CD4-positive, alpha-beta T cell (primary cell): ENCODE data around the gene CXXC5. TPM values are rescaled to one million over a fixed set of nuclear protein-coding genes. Genes with fewer than 3 reads are reported as not detected.

Experiments
- ATAC-seq: fragments of 200-7000 bp; cut with Tn5 transposase; one replicate; pipeline ENCODE4 v1.10.0; 2022; ENCODE audit warnings: mild to moderate bottlenecking; ENCODE audit not compliant: poor library complexity
- CTCF ChIA-PET: fragments of 350-600 bp; sonication (Branson Sonifier 250); formaldehyde crosslinking; loops from one replicate; lab custom pipeline; 2021; ENCODE audit warnings: antibody characterized with exemption, inconsistent platforms; lab: Charles Lee
- POLR2A ChIA-PET: fragments of 350-600 bp; sonication (Branson Sonifier 250); formaldehyde crosslinking; loops from one replicate; lab custom pipeline; 2021; ENCODE audit warnings: antibody characterized with exemption, inconsistent platforms; lab: Charles Lee
- DNase-seq, 14 experiments: peaks; one replicate each; pipeline ENCODE4 v3.0.0-alpha.2; 2013 to 2020; ENCODE audit warnings: mixed read lengths in 2 of 14
- H3K27ac ChIP-seq, 2 donors: one replicate each; pipeline versions ENCODE4 v1.5.1 to v1.7.0; 2013; ENCODE audit warnings: low read length in 2 of 2, low read depth in 1 of 2, mild to moderate bottlenecking in 1 of 2
- H3K27me3 ChIP-seq, 2 experiments: 1 replicate in 1 of 2; 2 replicates in 1 of 2; pipeline versions ENCODE4 v1.6.1 to v1.7.0; 2013; ENCODE audit warnings: low read length in 2 of 2, control low read depth in 1 of 2, mild to moderate bottlenecking in 1 of 2, moderate library complexity in 1 of 2; ENCODE audit not compliant: insufficient read depth in 2 of 2, control insufficient read depth in 1 of 2
- H3K36me3 ChIP-seq: one replicate; pipeline ENCODE4 v1.6.1; 2013; ENCODE audit warnings: low read length, control low read depth; ENCODE audit not compliant: insufficient read depth
- H3K4me1 ChIP-seq: one replicate; pipeline ENCODE4 v1.6.1; 2013; ENCODE audit warnings: low read length, control low read depth; ENCODE audit not compliant: insufficient read depth
- H3K4me3 ChIP-seq: one replicate; pipeline ENCODE4 v1.5.1; 2013; ENCODE audit warnings: mild to moderate bottlenecking, low read length, moderate library complexity
- H3K9me3 ChIP-seq, 2 experiments: 1 replicate in 1 of 2; 2 replicates in 1 of 2; pipeline versions ENCODE4 v1.6.1 to v1.7.0; 2013; ENCODE audit warnings: low read length in 2 of 2, mild to moderate bottlenecking in 2 of 2, control low read depth in 1 of 2, moderate library complexity in 1 of 2; ENCODE audit not compliant: control insufficient read depth in 1 of 2, insufficient read depth in 1 of 2
- H3K27ac Mint-ChIP-seq: one replicate; pipeline ENCODE4 v1.8.0; 2020; ENCODE audit warnings: mixed read lengths
- H3K27me3 Mint-ChIP-seq: one replicate; pipeline ENCODE4 v1.8.0; 2021; ENCODE audit warnings: mixed read lengths
- H3K36me3 Mint-ChIP-seq: one replicate; pipeline ENCODE4 v1.8.0; 2021; ENCODE audit warnings: low read depth, mixed read lengths
- H3K4me1 Mint-ChIP-seq: one replicate; pipeline ENCODE4 v1.8.0; 2021; ENCODE audit warnings: low read depth, mixed read lengths
- H3K4me3 Mint-ChIP-seq: one replicate; pipeline ENCODE4 v1.8.0; 2020; ENCODE audit warnings: mild to moderate bottlenecking, mixed read lengths
- H3K9me3 Mint-ChIP-seq: one replicate; pipeline ENCODE4 v1.8.0; 2020; ENCODE audit warnings: mixed read lengths
- intact Hi-C, 2 experiments: fragments of 100-400 bp; cut with DNase I in 1 of 2; cut with micrococcal nuclease in 1 of 2; formaldehyde crosslinking; loops; one replicate each; pipeline versions ENCODE4 v1.15.1 to v1.9.0; 2023 to 2025; cut with DNase I, micrococcal nuclease
- total RNA-seq, 174 experiments: library from RNA in 2 of 174; stranded (reverse) in 2 of 174; gene quantifications; one replicate each; pipeline ENCODE4 v1.2.3 and lab custom pipeline; 2021 to 2026
- TF ChIP-seq, protein P1 (sequence below): fragments of 200-600 bp; IDR thresholded peaks from one replicate; pipeline ENCODE4 v1.8.0; 2022; ENCODE audit warnings: antibody characterized with exemption, mild to moderate bottlenecking

The CXXC5 gene
- total RNA-seq, 2 experiments from 2014 or later = 1.9 to 2.7 TPM

DNA sequence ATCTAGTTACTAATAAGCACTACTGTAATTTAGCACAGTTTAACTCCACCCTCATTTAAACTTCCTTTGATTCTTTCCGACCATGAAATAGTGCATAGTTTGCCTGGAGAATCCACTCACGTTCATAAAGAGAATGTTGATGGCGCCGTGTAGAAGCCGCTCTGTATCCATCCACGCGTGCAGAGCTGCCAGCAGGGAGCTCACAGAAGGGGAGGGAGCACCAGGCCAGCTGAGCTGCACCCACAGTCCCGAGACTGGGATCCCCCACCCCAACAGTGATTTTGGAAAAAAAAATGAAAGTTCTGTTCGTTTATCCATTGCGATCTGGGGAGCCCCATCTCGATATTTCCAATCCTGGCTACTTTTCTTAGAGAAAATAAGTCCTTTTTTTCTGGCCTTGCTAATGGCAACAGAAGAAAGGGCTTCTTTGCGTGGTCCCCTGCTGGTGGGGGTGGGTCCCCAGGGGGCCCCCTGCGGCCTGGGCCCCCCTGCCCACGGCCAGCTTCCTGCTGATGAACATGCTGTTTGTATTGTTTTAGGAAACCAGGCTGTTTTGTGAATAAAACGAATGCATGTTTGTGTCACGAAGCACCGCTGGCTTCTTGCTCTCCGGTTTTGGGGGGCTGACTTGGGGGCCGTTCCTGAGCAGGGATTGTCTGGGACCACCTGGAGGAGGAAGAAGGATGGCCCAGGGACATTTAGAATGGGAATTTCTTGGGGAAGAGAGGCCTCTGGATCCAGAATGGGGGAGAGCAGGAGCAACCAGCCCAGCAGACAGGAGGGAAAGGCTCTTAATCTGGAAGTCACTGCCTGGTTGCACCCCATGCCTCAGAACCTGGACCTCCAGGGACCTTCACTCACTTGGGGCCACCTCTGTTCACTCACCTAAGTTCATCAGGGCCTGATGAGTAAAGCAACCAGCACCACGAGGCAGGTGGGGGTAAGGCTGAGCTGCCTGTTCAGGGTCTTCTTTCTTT is 35.4 kb downstream of the CXXC5 start:
- ATAC-seq (no peak), DNase-seq (no peak)
- Mint-ChIP-seq H3K4me1 (no peaks in the 10 kb centered on the region), H3K27ac (no peak overlapping the region), H3K4me3 (no peak overlapping the region), H3K36me3 (no peaks in the 10 kb centered on the region), H3K9me3 (no peaks in the 10 kb centered on the region), H3K27me3 (no peaks in the 10 kb centered on the region)
- intact Hi-C loops = no loop called here
- H3K27ac ChIP-seq = no peak overlapping the region
- H3K27me3 ChIP-seq = no peaks in the 10 kb centered on the region
- POLR2A ChIA-PET = no interaction called here
- TF ChIP-seq, protein P1, sequence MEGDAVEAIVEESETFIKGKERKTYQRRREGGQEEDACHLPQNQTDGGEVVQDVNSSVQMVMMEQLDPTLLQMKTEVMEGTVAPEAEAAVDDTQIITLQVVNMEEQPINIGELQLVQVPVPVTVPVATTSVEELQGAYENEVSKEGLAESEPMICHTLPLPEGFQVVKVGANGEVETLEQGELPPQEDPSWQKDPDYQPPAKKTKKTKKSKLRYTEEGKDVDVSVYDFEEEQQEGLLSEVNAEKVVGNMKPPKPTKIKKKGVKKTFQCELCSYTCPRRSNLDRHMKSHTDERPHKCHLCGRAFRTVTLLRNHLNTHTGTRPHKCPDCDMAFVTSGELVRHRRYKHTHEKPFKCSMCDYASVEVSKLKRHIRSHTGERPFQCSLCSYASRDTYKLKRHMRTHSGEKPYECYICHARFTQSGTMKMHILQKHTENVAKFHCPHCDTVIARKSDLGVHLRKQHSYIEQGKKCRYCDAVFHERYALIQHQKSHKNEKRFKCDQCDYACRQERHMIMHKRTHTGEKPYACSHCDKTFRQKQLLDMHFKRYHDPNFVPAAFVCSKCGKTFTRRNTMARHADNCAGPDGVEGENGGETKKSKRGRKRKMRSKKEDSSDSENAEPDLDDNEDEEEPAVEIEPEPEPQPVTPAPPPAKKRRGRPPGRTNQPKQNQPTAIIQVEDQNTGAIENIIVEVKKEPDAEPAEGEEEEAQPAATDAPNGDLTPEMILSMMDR = no peak
- H3K4me1 ChIP-seq = no peaks in the 10 kb centered on the region
- no peaks in the 10 kb centered on the region for H3K9me3 ChIP-seq
- CTCF ChIA-PET = no interaction called here
- no peaks in the 10 kb centered on the region for H3K36me3 ChIP-seq
- no peak overlapping the region for H3K4me3 ChIP-seq

DNA sequence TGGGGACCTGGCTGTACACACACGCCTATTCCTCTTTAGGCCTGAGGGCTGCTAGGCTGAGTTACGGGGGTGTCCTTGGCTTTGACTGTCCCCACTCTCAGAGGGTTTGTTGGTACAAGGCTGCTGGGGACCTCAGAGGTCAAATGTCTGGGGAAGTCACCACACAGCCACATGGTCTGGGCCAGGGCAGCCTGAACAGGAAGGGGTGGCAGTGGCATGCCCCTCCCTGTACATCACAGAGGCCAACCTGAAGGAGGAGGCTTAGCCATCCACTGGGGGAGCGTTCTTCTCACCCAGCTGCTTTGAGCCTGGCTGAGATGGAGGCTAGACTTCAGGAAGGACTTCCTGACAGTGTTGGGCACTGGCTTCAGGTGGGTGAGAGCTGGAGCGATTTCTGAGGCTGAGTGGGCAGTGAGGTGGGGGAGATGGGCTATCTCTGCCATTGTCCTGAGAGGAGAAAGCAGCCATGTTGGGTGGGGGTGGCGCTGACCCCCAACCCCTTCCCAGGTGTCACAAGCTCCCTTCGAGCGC is 36.3 kb downstream of the CXXC5 start:
- H3K9me3 Mint-ChIP-seq = no peaks in the 10 kb centered on the region
- ChIA-PET POLR2A (no interaction called here), CTCF (no interaction called here)
- no peaks in the 10 kb centered on the region for H3K4me1 ChIP-seq
- no peaks in the 10 kb centered on the region for H3K9me3 ChIP-seq
- DNase-seq = no peak
- no peaks in the 10 kb centered on the region for H3K36me3 ChIP-seq
- H3K27ac Mint-ChIP-seq = no peak overlapping the region
- H3K4me1 Mint-ChIP-seq = no peaks in the 10 kb centered on the region
- TF ChIP-seq, protein P1 = no peak
- H3K27ac ChIP-seq = no peak overlapping the region
- no peaks in the 10 kb centered on the region for H3K27me3 Mint-ChIP-seq
- intact Hi-C loops = no loop called here
- no peak overlapping the region for H3K4me3 ChIP-seq
- no peak for ATAC-seq
- H3K4me3 Mint-ChIP-seq = no peak overlapping the region
- no peaks in the 10 kb centered on the region for H3K36me3 Mint-ChIP-seq
- H3K27me3 ChIP-seq = no peaks in the 10 kb centered on the region

DNA sequence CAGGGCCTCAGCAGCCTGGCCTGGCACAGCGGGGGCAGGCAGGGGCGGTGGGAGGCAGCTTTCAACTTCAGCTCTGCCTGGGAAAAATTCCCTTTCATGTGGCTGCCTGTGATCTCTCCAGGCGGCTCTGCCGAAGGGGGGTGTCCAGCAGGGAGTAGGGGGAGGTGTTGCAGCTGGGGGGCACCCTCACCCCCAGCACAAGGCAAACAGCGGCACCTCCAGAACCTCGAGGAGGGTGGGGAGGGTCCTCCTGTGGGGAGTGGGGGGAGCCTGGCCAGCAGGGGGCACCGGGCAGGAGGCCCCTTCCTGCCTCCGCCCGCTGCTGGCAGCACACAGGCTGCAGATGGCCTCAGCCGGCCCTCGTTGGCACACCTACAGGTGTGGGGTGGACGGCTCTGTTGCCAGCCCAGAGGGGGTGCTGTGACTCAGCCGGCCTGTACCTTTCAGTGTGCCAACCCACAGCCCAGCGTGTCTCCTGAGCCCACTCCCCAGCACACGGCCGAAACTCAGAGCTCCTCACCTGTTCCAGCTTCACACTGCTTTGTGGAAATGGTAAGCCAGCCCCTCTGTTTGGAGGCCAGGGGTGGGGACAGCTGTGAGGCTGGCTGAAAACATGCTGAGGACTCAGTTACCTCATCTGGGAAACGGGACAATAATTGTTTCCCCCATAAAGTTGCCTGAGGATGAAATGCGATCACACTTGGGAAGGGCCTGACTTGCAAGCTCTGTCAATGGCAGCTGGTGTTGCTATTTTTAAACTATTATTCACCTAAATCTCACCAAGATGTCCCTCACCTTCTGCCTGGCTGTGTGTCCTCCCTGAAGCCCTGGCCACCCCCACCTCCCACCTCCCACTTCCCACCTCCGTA is 37.0 kb downstream of the CXXC5 start:
- Histone ChIP-seq H3K27ac (no peak overlapping the region), H3K27me3 (no peaks in the 10 kb centered on the region), H3K4me3 (no peak overlapping the region), H3K4me1 (peaks cover 2% of the 10 kb centered on the region), H3K36me3 (no peaks in the 10 kb centered on the region), H3K9me3 (no peaks in the 10 kb centered on the region)
- DNase-seq (no peak), ATAC-seq (no peak)
- Mint-ChIP-seq H3K9me3 (no peaks in the 10 kb centered on the region), H3K4me1 (no peaks in the 10 kb centered on the region), H3K27ac (no peak overlapping the region), H3K27me3 (no peaks in the 10 kb centered on the region), H3K4me3 (no peak overlapping the region), H3K36me3 (no peaks in the 10 kb centered on the region)
- ChIA-PET POLR2A (no interaction called here), CTCF (no interaction called here)
- TF ChIP-seq, protein P1 = no peak
- intact Hi-C loops = no loop called here
